Retinal pigment epithelial cell (primary cell): Measurements from ENCODE around the gene ARHGAP44.
A peak's percentile ranks its signal among the peaks of the same experiment; 100 is the strongest.

Experiments used
- DNase-seq: peaks from one replicate; pipeline ENCODE4 v3.0.0-alpha.2; 2010; ENCODE audit warnings: low read depth
- H3K4me3 ChIP-seq: 2 replicates; pipeline ENCODE4 v1.5.1; 2011; ENCODE audit warnings: mild to moderate bottlenecking, low read length, control low read depth, moderate library complexity
- CTCF ChIP-seq: conservative IDR thresholded peaks from 2 replicates; pipeline ENCODE4 v1.5.1; 2011; ENCODE audit warnings: low read depth, low read length, control low read depth, inconsistent platforms

Gene ARHGAP44

GRCh38 chr17:12928736-12929135, 139.4 kb downstream of the ARHGAP44 start:
- peak; percentile 36 for TF ChIP-seq CTCF
- no peak overlapping the region for H3K4me3 ChIP-seq
- DNase-seq = no peak

DNA sequence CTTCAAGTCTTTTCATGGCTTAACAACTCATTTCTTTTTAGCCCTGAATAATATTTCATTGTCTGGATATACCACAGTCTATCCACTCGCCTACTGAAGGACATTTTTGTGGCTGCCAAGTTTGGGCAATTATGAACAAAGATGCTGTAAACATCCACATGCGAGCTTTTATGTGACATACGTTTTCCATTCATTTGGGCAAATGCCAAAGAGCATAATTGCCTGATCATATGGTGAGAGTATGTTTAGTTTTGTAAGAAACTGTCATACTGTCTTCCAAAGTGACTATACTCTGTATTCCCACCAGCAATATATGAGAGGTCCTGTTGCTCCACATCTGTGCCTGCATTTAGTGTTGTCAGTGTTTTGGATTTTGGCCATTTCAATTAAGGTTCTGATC, 147.2 kb downstream of the ARHGAP44 start:
- no peak for TF ChIP-seq CTCF
- no peak overlapping the region for H3K4me3 ChIP-seq
- no peak for DNase-seq

- no peak for TF ChIP-seq CTCF
- DNase-seq = no peak
- no peak overlapping the region for H3K4me3 ChIP-seq
These were observed 151.4 kb downstream of the ARHGAP44 start for GRCh38 chr17:12940699-12941098.

GRCh38 chr17:12947047-12947446, 157.7 kb downstream of the ARHGAP44 start:
- DNase-seq = no peak

DNA sequence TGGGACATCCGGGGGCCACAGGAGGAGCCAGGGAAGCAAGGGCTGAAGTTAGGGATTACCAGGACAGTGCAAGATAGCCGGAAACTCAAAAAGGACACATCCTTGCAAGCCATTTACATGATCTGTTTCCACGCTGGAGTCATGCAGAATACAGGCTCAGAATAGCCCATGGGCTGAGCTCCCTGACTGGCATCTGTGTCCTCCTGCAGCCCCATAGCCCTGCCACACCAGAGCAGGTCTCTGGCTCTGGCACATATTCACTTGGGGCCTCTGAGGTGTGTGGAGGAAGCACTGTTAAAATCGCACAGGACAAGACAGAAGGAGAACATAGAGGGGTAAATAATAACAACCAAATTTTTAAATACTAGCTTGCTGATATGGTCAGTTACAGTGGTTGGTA, 162.7 kb downstream of the ARHGAP44 start:
- H3K4me3 ChIP-seq = no peak overlapping the region
- no peak for DNase-seq
- TF ChIP-seq CTCF = no peak

More at GRCh38 chr17:12947047-12947446, 157.7 kb downstream of the ARHGAP44 start:
- TF ChIP-seq CTCF = no peak
- no peak overlapping the region for H3K4me3 ChIP-seq

DNA sequence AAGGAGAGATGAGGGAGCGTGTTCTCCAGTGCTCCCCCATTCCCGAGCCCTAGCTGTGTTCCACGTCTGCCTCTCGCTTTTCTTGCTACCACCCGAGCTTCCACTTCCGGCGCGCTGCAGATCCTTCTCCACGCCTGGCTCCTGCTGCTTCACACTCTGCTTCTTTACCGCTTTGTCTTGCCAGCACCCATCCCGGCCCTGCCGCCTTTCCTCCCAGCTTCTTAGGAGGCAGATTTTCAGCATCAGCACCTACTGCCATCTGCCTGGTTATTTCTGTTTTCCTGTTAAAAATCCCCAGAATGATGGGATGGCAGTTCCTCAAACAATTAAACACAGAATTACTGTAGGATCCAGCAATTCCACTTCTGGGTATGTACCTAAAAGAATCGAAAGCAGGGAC, 163.9 kb downstream of the ARHGAP44 start:
- no peak for TF ChIP-seq CTCF
- no peak for DNase-seq
- no peak overlapping the region for H3K4me3 ChIP-seq

DNA sequence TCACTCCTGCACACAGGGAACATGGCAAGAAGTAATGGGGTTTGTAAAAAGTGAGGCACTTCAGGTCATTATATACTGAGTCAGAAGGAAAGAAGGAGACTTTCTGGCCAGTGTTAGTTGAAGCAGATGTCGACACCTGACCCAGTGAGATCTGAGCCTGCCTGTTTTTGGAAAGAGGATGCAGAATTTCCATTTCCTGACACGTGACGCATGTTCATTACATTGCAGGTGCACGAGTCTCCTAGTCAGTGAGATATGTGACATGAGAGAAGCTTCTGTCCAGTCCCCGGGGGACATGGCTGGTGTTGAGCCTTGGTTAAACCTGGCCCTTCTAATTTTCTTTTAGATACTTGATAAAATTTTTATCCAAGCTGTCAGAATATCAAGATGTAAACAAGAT, 166.2 kb downstream of the ARHGAP44 start:
- no peak overlapping the region for H3K4me3 ChIP-seq
- TF ChIP-seq CTCF = no peak
- no peak for DNase-seq
